Body of pancreas (tissue), 4 donors: ENCODE results near the gene TGFBR3. TPM values are rescaled to one million over a fixed set of nuclear protein-coding genes. Genes with fewer than 3 reads are reported as not detected.

Experiments
- ATAC-seq: fragments of 150-250 bp; one replicate; pipeline ENCODE4 v1.9.1; 2016
- DNase-seq, 4 donors: peaks; one replicate each; pipeline ENCODE4 v3.0.0-alpha.2; 2019
- H3K27ac ChIP-seq, 4 donors: fragments of 200-600 bp; sonication (generic); 1 replicate in 3 of 4; 2 replicates in 1 of 4; pipeline versions ENCODE4 v1.5.1 to v1.6.1; 2016 to 2019; ENCODE audit warnings: mild to moderate bottlenecking in 1 of 4, mixed read lengths in 1 of 4, moderate library complexity in 1 of 4
- H3K27me3 ChIP-seq, 2 donors: fragments of 200-600 bp; sonication (generic); one replicate each; pipeline ENCODE4 v1.6.0; 2016; ENCODE audit warnings: mild to moderate bottlenecking in 1 of 2
- H3K36me3 ChIP-seq, 2 donors: fragments of 200-600 bp; sonication (generic); replicated peaks in 1 of 2; 2 replicates each; pipeline ENCODE4 v1.5.1; 2016; ENCODE audit warnings: low read depth in 2 of 2; ENCODE audit not compliant: insufficient read depth in 1 of 2
- H3K4me1 ChIP-seq: fragments of 200-600 bp; sonication (generic); one replicate; pipeline ENCODE4 v1.6.0; 2016
- H3K4me3 ChIP-seq, 2 donors: fragments of 200-600 bp; sonication (generic); 1 replicate in 1 of 2; 2 replicates in 1 of 2; pipeline ENCODE4 v1.5.1; 2016 to 2019
- H3K9me3 ChIP-seq, 3 donors: fragments of 200-600 bp; sonication (generic); 1 replicate in 2 of 3; 2 replicates in 1 of 3; pipeline ENCODE4 v1.5.1; 2016
- CTCF ChIP-seq, 7 experiments: fragments of 450-650 bp in 4 of 7; fragments of 200-600 bp in 3 of 7; sonication (generic) in 3 of 7; IDR thresholded peaks; one replicate each; pipeline ENCODE4 v1.5.1; 2016 to 2019; ENCODE audit warnings: antibody characterized with exemption in 7 of 7
- POLR2A ChIP-seq, 3 donors: fragments of 450-650 bp; IDR thresholded peaks; one replicate each; pipeline ENCODE4 v1.6.1; 2016; ENCODE audit warnings: antibody characterized with exemption in 3 of 3, mild to moderate bottlenecking in 2 of 3
- WGBS, 2 donors: methylation state at CpG; one replicate each; pipeline ENCODE4 v1.1.5; 2017; 5-methylcytosine and 5-hydroxymethylcytosine counted together
- intact Hi-C: fragments of 100-400 bp; cut with DNase I; formaldehyde crosslinking; loops from one replicate; pipeline ENCODE4 v1.15.1; 2023
- total RNA-seq, 2 donors: library from RNA; depleted of rRNA; stranded (reverse); fragments of >200 nt; gene quantifications; one replicate each; pipeline ENCODE4 v1.1.0, GENCODE V29; 2016

Gene TGFBR3
- total RNA-seq, 2 donors from 2014 or later: 52.4 to 63.6 TPM

- intact Hi-C loops: no loop called here
- DNase-seq (no peak), ATAC-seq (no peak)
- Histone ChIP-seq H3K9me3 (no peaks in the 10 kb centered on the region), H3K4me1 (peaks cover 42% of the 10 kb centered on the region), H3K4me3 (no peak overlapping the region), H3K27me3 (no peaks in the 10 kb centered on the region), H3K36me3 (no peaks in the 10 kb centered on the region), H3K27ac (no peak overlapping the region)
- no peak for TF ChIP-seq POLR2A (IDR thresholded peaks at IDR 0.05)
- TF ChIP-seq CTCF (IDR thresholded peaks at IDR 0.05): no peak
- WGBS, 2 donors: 90 to 91% methylated on average over 7 of the region's 7 CpGs
These were observed 111.3 kb downstream of the TGFBR3 start for GRCh38 chr1:91774520-91775203.

GRCh38 chr1:91771717-91772116, 114.2 kb downstream of the TGFBR3 start:
- no peak for ATAC-seq
- DNase-seq: no peak

GRCh38 chr1:91770667-91771268, 115.2 kb downstream of the TGFBR3 start:
- no peak overlapping the region for H3K27ac ChIP-seq
- 99% methylated on average over 4 of the region's 4 CpGs for WGBS, 2 donors

More at GRCh38 chr1:91771717-91772116, 114.2 kb downstream of the TGFBR3 start:
- H3K27ac ChIP-seq: no peak overlapping the region
- H3K4me3 ChIP-seq: no peak overlapping the region
- H3K27me3 ChIP-seq: no peaks in the 10 kb centered on the region
- TF ChIP-seq CTCF (IDR thresholded peaks at IDR 0.05) (no peak), POLR2A (IDR thresholded peaks at IDR 0.05) (no peak)
- H3K36me3 ChIP-seq: no peaks in the 10 kb centered on the region
- no peaks in the 10 kb centered on the region for H3K9me3 ChIP-seq
- H3K4me1 ChIP-seq: peaks cover 18% of the 10 kb centered on the region
- intact Hi-C loops: no loop called here
- 87 to 90% methylated on average over 2 of the region's 2 CpGs for WGBS, 2 donors

GRCh38 chr1:91769742-91770141, 116.2 kb downstream of the TGFBR3 start:
- no peak overlapping the region for H3K27ac ChIP-seq

More at GRCh38 chr1:91770667-91771268, 115.2 kb downstream of the TGFBR3 start:
- TF ChIP-seq CTCF (IDR thresholded peaks at IDR 0.05) (no peak), POLR2A (IDR thresholded peaks at IDR 0.05) (no peak)
- intact Hi-C loops: no loop called here
- Histone ChIP-seq H3K27me3 (no peaks in the 10 kb centered on the region), H3K9me3 (no peaks in the 10 kb centered on the region), H3K36me3 (no peaks in the 10 kb centered on the region), H3K4me3 (no peak overlapping the region), H3K4me1 (peaks cover 9% of the 10 kb centered on the region)
- ATAC-seq: no peak
- DNase-seq: no peak

More at GRCh38 chr1:91769742-91770141, 116.2 kb downstream of the TGFBR3 start:
- ATAC-seq (no peak), DNase-seq (no peak)
- TF ChIP-seq CTCF (IDR thresholded peaks at IDR 0.05) (no peak), POLR2A (IDR thresholded peaks at IDR 0.05) (no peak)
- no peaks in the 10 kb centered on the region for H3K36me3 ChIP-seq
- WGBS, 2 donors: 90 to 94% methylated on average over 5 of the region's 5 CpGs
- intact Hi-C loops: no loop called here
- peaks cover 8% of the 10 kb centered on the region for H3K4me1 ChIP-seq
- H3K9me3 ChIP-seq: no peaks in the 10 kb centered on the region
- H3K4me3 ChIP-seq: no peak overlapping the region
- H3K27me3 ChIP-seq: no peaks in the 10 kb centered on the region
